K562 (cell line): ENCODE data around the gene ZNF501. TPM values are rescaled to one million over a fixed set of nuclear protein-coding genes. Genes with fewer than 3 reads are reported as not detected.

Experiments used
- CREB3L1 ChIP-seq: fragments of 450-650 bp; IDR thresholded peaks from 2 replicates; pipeline ENCODE4 v1.6.1; 2014; ENCODE audit warnings: low read depth, mild to moderate bottlenecking, moderate library complexity, borderline replicate concordance
- DACH1 ChIP-seq: fragments of 450-650 bp; IDR thresholded peaks from 2 replicates; pipeline ENCODE4 v1.6.1; 2018; ENCODE audit not compliant: partially characterized antibody
- DPF2 ChIP-seq: fragments of 450-650 bp; IDR thresholded peaks from 2 replicates; pipeline ENCODE4 v1.6.1; 2016
- ETS1 ChIP-seq: conservative IDR thresholded peaks from 2 replicates; pipeline ENCODE4 v1.6.1; 2011; ENCODE audit warnings: low read depth, mild to moderate bottlenecking, low read length; ENCODE audit not compliant: control insufficient read depth
- ETV1 ChIP-seq: fragments of 450-650 bp; conservative IDR thresholded peaks from 2 replicates; pipeline ENCODE4 v1.6.1; 2016; ENCODE audit warnings: missing genetic modification characterization, control low read depth, low read depth, missing compliant biosample characterization
- JUN ChIP-seq, 2 experiments: sonication (generic) in 1 of 2; formaldehyde crosslinking in 1 of 2; IDR thresholded peaks; 2 replicates each; pipeline versions ENCODE4 v1.6.1 to v1.8.0; 2012 to 2022; ENCODE audit warnings: borderline replicate concordance in 2 of 2, mild to moderate bottlenecking in 2 of 2, improper control_type of control experiment in 1 of 2, low read depth in 1 of 2, low read length in 1 of 2, missing genetic modification reagents in 1 of 2
- MTA1 ChIP-seq: fragments of 450-650 bp; IDR thresholded peaks from 2 replicates; pipeline ENCODE4 v1.6.1; 2017; ENCODE audit warnings: borderline replicate concordance
- NEUROD1 ChIP-seq: fragments of 150-350 bp; IDR thresholded peaks from 2 replicates; pipeline ENCODE4 v1.6.1; 2014; ENCODE audit warnings: borderline replicate concordance, low read length, low read depth; ENCODE audit not compliant: partially characterized antibody
- NR2C2 ChIP-seq, 2 experiments: fragments of 200-800 bp in 1 of 2; sonication (Bioruptor generic) in 1 of 2; sonication (generic) in 1 of 2; formaldehyde crosslinking in 1 of 2; IDR thresholded peaks; 2 replicates each; pipeline versions ENCODE4 v1.6.1 to v1.8.0; 2016 to 2022; ENCODE audit warnings: mild to moderate bottlenecking in 1 of 2, missing compliant biosample characterization in 1 of 2, missing genetic modification characterization in 1 of 2, missing genetic modification reagents in 1 of 2
- PML ChIP-seq: IDR thresholded peaks from 2 replicates; pipeline ENCODE4 v1.6.1; 2012; ENCODE audit warnings: low read length, inconsistent platforms
- POLR2A ChIP-seq: fragments of 450-650 bp; conservative IDR thresholded peaks from 2 replicates; pipeline ENCODE4 v1.6.1; 2016
- POLR2B ChIP-seq: fragments of 450-650 bp; IDR thresholded peaks from 2 replicates; pipeline ENCODE4 v1.6.1; 2018; ENCODE audit warnings: low read depth; ENCODE audit not compliant: partially characterized antibody
- POLR2H ChIP-seq: IDR thresholded peaks from 2 replicates; pipeline ENCODE4 v1.6.1; 2016; ENCODE audit warnings: missing genetic modification characterization, low read depth, mild to moderate bottlenecking, control low read depth, missing compliant biosample characterization, moderate library complexity
- RHOXF2B ChIP-seq: fragments of 250-450 bp; sonication (Bioruptor Pico); conservative IDR thresholded peaks from 2 replicates; pipeline ENCODE4 v1.5.1; 2021
- RNF2 ChIP-seq: sonication (generic); IDR thresholded peaks from 2 replicates; pipeline ENCODE4 v1.6.1; 2016
- SPI1 ChIP-seq: IDR thresholded peaks from 2 replicates; pipeline ENCODE4 v1.6.1; 2011; ENCODE audit warnings: low read depth, low read length, control low read depth, borderline replicate concordance
- ZFX ChIP-seq: sonication (generic); formaldehyde crosslinking; IDR thresholded peaks from 2 replicates; pipeline ENCODE4 v1.8.0; 2022; ENCODE audit warnings: mild to moderate bottlenecking, missing genetic modification reagents, moderate library complexity
- polyA plus RNA-seq, 8 experiments: library from polyadenylated mRNA; depleted of rRNA in 4 of 8; stranded (reverse) in 5 of 8; unstranded in 3 of 8; fragments of >200 nt; fragmentation: Nextera tagmentation in 2 of 8; fragmentation: Illumina TruSeq in 1 of 8; extraction: Ambion mirVana in 2 of 8; extraction: Trizol in 1 of 8; gene quantifications; 2 replicates each; pipeline versions ENCODE4 v1.2.1 to v1.2.3, GENCODE V29; 2011 to 2014; ENCODE audit warnings: inconsistent platforms in 1 of 8, missing spikeins in 1 of 8
- total RNA-seq, 7 experiments: library from RNA; depleted of rRNA in 6 of 7; stranded (reverse); fragments of >200 nt in 6 of 7; fragmentation: Illumina TruSeq in 2 of 7; extraction: Trizol in 2 of 7; gene quantifications; 2 replicates each; pipeline versions ENCODE4 v1.2.1 to v1.2.3, GENCODE V29; 2011 to 2021; ENCODE audit warnings: low replicate concordance in 1 of 7
- TF ChIP-seq, protein P1 (sequence below): fragments of 250-450 bp; sonication (Bioruptor Pico); IDR thresholded peaks from 2 replicates; pipeline ENCODE4 v1.4.0; 2020; ENCODE audit warnings: mild to moderate bottlenecking
- TF ChIP-seq, protein P2 (sequence below), 2 experiments: fragments of 450-650 bp; IDR thresholded peaks; 2 replicates each; pipeline ENCODE4 v1.6.1; 2016
- TF ChIP-seq, protein P3 (sequence below): fragments of 250-450 bp; sonication (Bioruptor Pico); IDR thresholded peaks from 2 replicates; pipeline ENCODE4 v1.8.0; 2022; ENCODE audit warnings: moderate library complexity, mild to moderate bottlenecking, inconsistent platforms
- TF ChIP-seq, protein P4 (sequence below): sonication (generic); formaldehyde crosslinking; IDR thresholded peaks from 2 replicates; pipeline ENCODE4 v1.8.0; 2022; ENCODE audit warnings: missing genetic modification reagents, mild to moderate bottlenecking, moderate library complexity, borderline replicate concordance

The ZNF501 gene
- total and polyA plus RNA-seq, 9 of the 15 experiments (the other 6 are each of a cell fraction or from before 2014, with no cell fraction given) = 1.2 to 6.5 (median 3.7) TPM

DNA sequence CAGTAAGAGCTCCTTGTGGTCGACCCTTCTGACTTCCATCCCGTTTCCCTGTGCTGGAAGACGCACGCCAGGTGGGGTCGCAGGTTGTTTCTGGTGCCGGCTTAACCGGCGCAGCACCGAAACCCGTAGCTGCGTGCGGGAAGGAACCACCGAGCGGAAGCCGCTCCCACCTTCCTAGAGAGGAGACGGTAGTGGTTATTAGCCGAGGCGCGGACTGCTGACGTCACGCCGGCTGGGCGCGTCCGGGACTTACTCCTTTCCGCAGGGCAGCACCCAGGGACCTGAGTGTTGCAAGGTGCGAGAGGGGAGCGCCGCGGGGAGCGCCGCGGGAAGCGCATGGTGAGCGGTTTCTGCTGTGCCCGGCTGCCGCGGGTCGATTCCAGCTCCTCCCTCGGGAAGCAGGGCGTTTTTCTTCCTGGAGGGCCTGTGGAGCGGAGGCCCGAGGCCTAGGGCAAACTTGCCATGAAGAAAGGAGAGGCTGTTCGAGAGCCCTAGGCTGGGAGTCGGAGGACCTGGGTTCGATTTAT is at the start of gene ZNF501 (continued):
- TF ChIP-seq DPF2 = peak; percentile 41; the same call in 1 of the 2 replicates
- peak; percentile 41; the same call in 1 of the 2 replicates for TF ChIP-seq PML
- TF ChIP-seq RHOXF2B (CRISPR knock-in tag) = no peak
- 0 out of 2 replicates have a peak, but pooled peaks have one; percentile 48 for TF ChIP-seq RNF2
- TF ChIP-seq POLR2H (tag) = peak; percentile 46; the same call in 1 of the 2 replicates
- peak; percentile 98 for TF ChIP-seq MTA1
- TF ChIP-seq SPI1 = peak; percentile 52
- peak; percentile 61; the same call in 1 of the 2 replicates for TF ChIP-seq JUN (IDR thresholded peaks at IDR 0.05; ENCODE audit: borderline replicate concordance, low read depth, low read length)
- no peak for TF ChIP-seq JUN (CRISPR knock-in tag; IDR thresholded peaks at IDR 0.05; ENCODE audit: borderline replicate concordance)
- TF ChIP-seq DACH1 = peak; percentile 62
- TF ChIP-seq POLR2B = peak; percentile 65
- TF ChIP-seq, protein P1, sequence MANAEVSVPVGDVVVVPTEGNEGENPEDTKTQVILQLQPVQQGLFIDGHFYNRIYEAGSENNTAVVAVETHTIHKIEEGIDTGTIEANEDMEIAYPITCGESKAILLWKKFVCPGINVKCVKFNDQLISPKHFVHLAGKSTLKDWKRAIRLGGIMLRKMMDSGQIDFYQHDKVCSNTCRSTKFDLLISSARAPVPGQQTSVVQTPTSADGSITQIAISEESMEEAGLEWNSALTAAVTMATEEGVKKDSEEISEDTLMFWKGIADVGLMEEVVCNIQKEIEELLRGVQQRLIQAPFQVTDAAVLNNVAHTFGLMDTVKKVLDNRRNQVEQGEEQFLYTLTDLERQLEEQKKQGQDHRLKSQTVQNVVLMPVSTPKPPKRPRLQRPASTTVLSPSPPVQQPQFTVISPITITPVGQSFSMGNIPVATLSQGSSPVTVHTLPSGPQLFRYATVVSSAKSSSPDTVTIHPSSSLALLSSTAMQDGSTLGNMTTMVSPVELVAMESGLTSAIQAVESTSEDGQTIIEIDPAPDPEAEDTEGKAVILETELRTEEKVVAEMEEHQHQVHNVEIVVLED (CRISPR knock-in tag) = peak; percentile 79
- TF ChIP-seq ETV1 (tag) = peak; percentile 85
- TF ChIP-seq, protein P2, sequence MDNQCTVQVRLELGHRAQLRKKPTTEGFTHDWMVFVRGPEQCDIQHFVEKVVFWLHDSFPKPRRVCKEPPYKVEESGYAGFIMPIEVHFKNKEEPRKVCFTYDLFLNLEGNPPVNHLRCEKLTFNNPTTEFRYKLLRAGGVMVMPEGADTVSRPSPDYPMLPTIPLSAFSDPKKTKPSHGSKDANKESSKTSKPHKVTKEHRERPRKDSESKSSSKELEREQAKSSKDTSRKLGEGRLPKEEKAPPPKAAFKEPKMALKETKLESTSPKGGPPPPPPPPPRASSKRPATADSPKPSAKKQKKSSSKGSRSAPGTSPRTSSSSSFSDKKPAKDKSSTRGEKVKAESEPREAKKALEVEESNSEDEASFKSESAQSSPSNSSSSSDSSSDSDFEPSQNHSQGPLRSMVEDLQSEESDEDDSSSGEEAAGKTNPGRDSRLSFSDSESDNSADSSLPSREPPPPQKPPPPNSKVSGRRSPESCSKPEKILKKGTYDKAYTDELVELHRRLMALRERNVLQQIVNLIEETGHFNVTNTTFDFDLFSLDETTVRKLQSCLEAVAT (IDR thresholded peaks at IDR 0.05) = peak; percentile 67 to 82; a peak in 2 of 4 replicates
- peak; percentile 89 for TF ChIP-seq POLR2A
- TF ChIP-seq, protein P3, sequence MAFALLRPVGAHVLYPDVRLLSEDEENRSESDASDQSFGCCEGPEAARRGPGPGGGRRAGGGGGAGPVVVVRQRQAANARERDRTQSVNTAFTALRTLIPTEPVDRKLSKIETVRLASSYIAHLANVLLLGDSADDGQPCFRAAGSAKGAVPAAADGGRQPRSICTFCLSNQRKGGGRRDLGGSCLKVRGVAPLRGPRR = no peak
- TF ChIP-seq CREB3L1 = peak; percentile 75; the same call in 1 of the 2 replicates
- TF ChIP-seq, protein P4, sequence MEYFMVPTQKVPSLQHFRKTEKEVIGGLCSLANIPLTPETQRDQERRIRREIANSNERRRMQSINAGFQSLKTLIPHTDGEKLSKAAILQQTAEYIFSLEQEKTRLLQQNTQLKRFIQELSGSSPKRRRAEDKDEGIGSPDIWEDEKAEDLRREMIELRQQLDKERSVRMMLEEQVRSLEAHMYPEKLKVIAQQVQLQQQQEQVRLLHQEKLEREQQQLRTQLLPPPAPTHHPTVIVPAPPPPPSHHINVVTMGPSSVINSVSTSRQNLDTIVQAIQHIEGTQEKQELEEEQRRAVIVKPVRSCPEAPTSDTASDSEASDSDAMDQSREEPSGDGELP (CRISPR knock-in tag) = peak; percentile 69
- no peak for TF ChIP-seq NR2C2 (CRISPR knock-in tag; IDR thresholded peaks at IDR 0.05)
- peak; percentile 31; the same call in 1 of the 2 replicates for TF ChIP-seq NR2C2 (tag; IDR thresholded peaks at IDR 0.05)
- peak; percentile 68 for TF ChIP-seq ZFX
- peak; percentile 12 for TF ChIP-seq NEUROD1
- TF ChIP-seq ETS1 = peak; percentile 73
